ENCODE data around the gene TM4SF1. TPM values are rescaled to one million over a fixed set of nuclear protein-coding genes. Genes with fewer than 3 reads are reported as not detected.

Gene TM4SF1
- total and polyA plus RNA-seq, 2 experiments from 2014 or later = 0.10 to 0.74 TPM

GRCh38 chr3:149321136-149321535 is 56.3 kb downstream of the TM4SF1 start:
- Histone ChIP-seq H3K79me2 (replicated peaks; ENCODE audit: insufficient read depth) (no peaks in the 10 kb centered on the region), H3K4me2 (no peak overlapping the region), H3K4me3 (no peak overlapping the region), H3K27ac (ENCODE audit: low read depth) (no peak overlapping the region), H3K9me2 (ENCODE audit: insufficient read depth) (peaks cover 2% of the 10 kb centered on the region; the same call in 1 of the 2 replicates), H3K36me3 (ENCODE audit: insufficient read depth) (no peaks in the 10 kb centered on the region), H2AFZ (no peak overlapping the region), H3K4me1 (ENCODE audit: insufficient read depth) (no peaks in the 10 kb centered on the region), H3K27me3 (ENCODE audit: insufficient read depth) (no peaks in the 10 kb centered on the region), H3F3A (replicated peaks; ENCODE audit: low read depth) (no peaks in the 10 kb centered on the region), H4K20me1 (replicated peaks; ENCODE audit: insufficient read depth) (no peaks in the 10 kb centered on the region)
- Mint-ChIP-seq H3K4me3 (no peak overlapping the region), H3K27ac (no peak overlapping the region), H3K27me3 (ENCODE audit: insufficient read depth, low read depth, poor library complexity) (peaks cover 7% of the 10 kb centered on the region), H3K36me3 (ENCODE audit: low read depth) (no peaks in the 10 kb centered on the region; the same call in 2 of the 3 replicates), H3K4me1 (peaks cover 6% of the 10 kb centered on the region; the same call in 2 of the 3 replicates), H3K9me3 (no peaks in the 10 kb centered on the region)
- TF ChIP-seq NANOG (IDR thresholded peaks at IDR 0.05; ENCODE audit: borderline replicate concordance) (no peak), ZNF331 (CRISPR knock-in tag; IDR thresholded peaks at IDR 0.05; ENCODE audit: low read depth) (no peak), EZH2 (IDR thresholded peaks at IDR 0.05; ENCODE audit: low read depth, unreplicated experiment) (no peak), CREB1 (CRISPR knock-in tag; IDR thresholded peaks at IDR 0.05; ENCODE audit: low read depth) (no peak), ETS1 (IDR thresholded peaks at IDR 0.05) (no peak), REST (IDR thresholded peaks at IDR 0.05; ENCODE audit: unreplicated experiment) (no peak), ZNF114 (CRISPR knock-in tag; IDR thresholded peaks at IDR 0.05) (no peak), JUNB (IDR thresholded peaks at IDR 0.05; ENCODE audit: unreplicated experiment) (no peak), ZNF462 (CRISPR knock-in tag; IDR thresholded peaks at IDR 0.05) (no peak)
- DNase-seq (ENCODE audit: low spot score) (no peak), ATAC-seq (no peak)
